Measurements from ENCODE around the gene UBB.

The UBB gene

DNA sequence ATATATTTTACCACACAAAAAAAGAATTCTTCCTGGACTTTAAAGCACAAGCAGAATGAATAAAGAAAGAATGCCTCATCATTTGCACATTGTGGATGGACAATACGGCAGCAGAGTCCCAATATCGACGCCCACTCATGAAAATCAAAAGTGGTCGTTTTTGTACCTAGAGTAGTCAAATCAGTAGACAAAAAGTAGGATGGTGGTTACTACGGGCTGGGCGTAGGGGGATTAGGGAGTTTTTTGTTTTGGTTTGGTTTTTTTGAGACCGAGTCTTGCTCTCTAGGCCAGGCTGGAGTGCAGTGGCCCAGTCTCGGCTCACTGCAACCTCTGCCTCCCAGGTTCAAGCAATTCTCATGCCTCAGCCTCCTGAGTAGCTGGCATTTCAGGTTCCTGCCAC is 19.0 kb upstream of the UBB start:
- Histone ChIP-seq H3K27ac (no peak overlapping the region), H3K4me3 (ENCODE audit: low read depth, low read length) (no peak overlapping the region), H3K27me3 (replicated peaks) (no peaks in the 10 kb centered on the region), H3K36me3 (replicated peaks) (no peaks in the 10 kb centered on the region)
- in situ Hi-C loops (cut with HindIII; ENCODE audit: low pct_ligation_motif_present, low sequenced_read_pairs): no loop called here
- DNase-seq: no peak
- TF ChIP-seq, protein P1, sequence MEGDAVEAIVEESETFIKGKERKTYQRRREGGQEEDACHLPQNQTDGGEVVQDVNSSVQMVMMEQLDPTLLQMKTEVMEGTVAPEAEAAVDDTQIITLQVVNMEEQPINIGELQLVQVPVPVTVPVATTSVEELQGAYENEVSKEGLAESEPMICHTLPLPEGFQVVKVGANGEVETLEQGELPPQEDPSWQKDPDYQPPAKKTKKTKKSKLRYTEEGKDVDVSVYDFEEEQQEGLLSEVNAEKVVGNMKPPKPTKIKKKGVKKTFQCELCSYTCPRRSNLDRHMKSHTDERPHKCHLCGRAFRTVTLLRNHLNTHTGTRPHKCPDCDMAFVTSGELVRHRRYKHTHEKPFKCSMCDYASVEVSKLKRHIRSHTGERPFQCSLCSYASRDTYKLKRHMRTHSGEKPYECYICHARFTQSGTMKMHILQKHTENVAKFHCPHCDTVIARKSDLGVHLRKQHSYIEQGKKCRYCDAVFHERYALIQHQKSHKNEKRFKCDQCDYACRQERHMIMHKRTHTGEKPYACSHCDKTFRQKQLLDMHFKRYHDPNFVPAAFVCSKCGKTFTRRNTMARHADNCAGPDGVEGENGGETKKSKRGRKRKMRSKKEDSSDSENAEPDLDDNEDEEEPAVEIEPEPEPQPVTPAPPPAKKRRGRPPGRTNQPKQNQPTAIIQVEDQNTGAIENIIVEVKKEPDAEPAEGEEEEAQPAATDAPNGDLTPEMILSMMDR (IDR thresholded peaks at IDR 0.05; ENCODE audit: low read depth, low read length, missing control alignments): no peak

DNA sequence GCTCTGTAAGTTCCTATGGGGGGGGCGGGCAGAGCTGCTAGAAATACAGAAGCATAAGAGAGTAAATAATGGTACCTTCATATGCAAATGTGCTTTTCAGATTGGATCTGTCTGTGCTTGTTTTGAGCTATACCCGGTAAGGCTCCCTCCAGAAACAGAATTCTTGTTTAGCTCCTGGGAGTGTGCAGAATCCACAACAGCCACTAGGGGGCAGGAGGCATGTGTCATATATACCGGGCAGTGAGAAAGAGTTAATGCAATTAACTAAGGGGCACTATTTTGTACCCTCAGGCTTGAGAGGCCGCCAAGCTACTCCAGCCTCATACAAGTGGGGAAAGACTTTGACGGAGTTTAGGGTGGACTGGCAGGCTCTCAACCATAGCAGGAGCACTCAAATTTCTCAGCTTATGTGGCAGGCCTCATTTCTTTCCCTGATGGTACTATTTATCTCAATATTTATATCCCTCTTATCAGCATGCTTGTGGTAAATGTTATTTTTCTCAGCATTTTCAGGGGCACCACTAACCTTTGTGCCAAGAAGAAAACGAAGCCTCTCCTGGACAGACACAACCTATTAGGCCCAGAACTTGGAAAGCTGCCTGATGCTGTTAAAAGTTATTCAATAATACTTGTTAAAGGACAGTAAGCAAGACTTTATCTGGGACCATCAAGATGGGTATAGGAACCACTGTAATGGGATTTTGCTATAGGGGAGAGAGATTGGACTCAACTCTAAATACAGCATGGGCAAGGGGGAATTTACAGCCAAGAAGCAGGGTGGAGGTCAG is 16.9 kb upstream of the UBB start:
- DNase-seq: peak; percentile 69
- Histone ChIP-seq H3K27me3 (replicated peaks) (no peaks in the 10 kb centered on the region), H3K36me3 (replicated peaks) (no peaks in the 10 kb centered on the region), H3K4me3 (ENCODE audit: low read depth, low read length) (no peak overlapping the region), H3K27ac (no peak overlapping the region)
- TF ChIP-seq, protein P1 (IDR thresholded peaks at IDR 0.05; ENCODE audit: low read depth, low read length, missing control alignments): peak; percentile 96
- in situ Hi-C loops (cut with HindIII; ENCODE audit: low pct_ligation_motif_present, low sequenced_read_pairs): no loop called here

DNA sequence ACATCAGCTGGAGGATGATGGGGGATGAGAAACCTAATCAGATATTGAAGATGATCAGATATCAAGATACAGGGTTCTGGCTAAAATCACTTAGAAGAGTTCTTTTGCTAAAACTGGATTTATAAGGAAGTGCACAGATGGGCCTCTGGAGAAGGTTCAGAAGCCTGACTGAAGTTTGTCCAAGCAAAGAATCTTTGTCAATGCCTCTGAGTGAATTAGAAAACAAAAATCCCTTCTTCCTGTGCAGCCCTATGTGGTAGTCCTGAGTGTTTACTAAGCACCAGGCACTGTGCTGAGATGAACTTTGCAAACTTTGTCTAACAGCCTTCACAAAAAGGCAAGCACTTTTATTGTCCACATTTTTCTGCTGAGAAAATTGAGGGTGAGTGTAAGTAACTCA is 16.3 kb upstream of the UBB start:
- Histone ChIP-seq H3K27me3 (replicated peaks) (no peaks in the 10 kb centered on the region), H3K36me3 (replicated peaks) (no peaks in the 10 kb centered on the region), H3K27ac (no peak overlapping the region), H3K4me3 (ENCODE audit: low read depth, low read length) (no peak overlapping the region)
- TF ChIP-seq, protein P1 (IDR thresholded peaks at IDR 0.05; ENCODE audit: low read depth, low read length, missing control alignments): no peak
- no peak for DNase-seq
- in situ Hi-C loops (cut with HindIII; ENCODE audit: low pct_ligation_motif_present, low sequenced_read_pairs): no loop called here

DNA sequence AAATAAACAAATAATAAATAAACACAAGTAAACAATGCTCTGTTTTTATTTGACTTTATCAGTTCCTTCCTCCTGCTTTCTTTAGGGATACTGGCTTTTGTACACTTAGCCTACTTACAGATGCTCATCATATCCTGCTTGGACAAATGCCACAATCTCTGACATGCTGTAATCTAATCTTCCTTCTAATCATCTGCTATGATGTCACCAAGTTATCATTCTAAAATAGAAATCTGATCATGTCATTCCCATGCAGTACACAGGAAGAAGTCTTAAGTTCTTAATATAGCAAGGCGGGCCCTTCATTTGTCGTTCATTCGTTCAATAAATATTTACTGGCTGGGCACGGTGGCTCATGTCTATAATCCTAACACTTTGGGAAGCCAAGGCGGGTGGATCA is 9.1 kb upstream of the UBB start:
- TF ChIP-seq, protein P1 (IDR thresholded peaks at IDR 0.05; ENCODE audit: low read depth, low read length, missing control alignments): no peak
- H3K27ac ChIP-seq: peak overlapping the region; percentile 13
- peak; percentile 93 for DNase-seq
- H3K36me3 ChIP-seq (replicated peaks): no peaks in the 10 kb centered on the region
- in situ Hi-C loops (cut with HindIII; ENCODE audit: low pct_ligation_motif_present, low sequenced_read_pairs): no loop called here
- no peak overlapping the region for H3K4me3 ChIP-seq (ENCODE audit: low read depth, low read length)
- no peaks in the 10 kb centered on the region for H3K27me3 ChIP-seq (replicated peaks)

DNA sequence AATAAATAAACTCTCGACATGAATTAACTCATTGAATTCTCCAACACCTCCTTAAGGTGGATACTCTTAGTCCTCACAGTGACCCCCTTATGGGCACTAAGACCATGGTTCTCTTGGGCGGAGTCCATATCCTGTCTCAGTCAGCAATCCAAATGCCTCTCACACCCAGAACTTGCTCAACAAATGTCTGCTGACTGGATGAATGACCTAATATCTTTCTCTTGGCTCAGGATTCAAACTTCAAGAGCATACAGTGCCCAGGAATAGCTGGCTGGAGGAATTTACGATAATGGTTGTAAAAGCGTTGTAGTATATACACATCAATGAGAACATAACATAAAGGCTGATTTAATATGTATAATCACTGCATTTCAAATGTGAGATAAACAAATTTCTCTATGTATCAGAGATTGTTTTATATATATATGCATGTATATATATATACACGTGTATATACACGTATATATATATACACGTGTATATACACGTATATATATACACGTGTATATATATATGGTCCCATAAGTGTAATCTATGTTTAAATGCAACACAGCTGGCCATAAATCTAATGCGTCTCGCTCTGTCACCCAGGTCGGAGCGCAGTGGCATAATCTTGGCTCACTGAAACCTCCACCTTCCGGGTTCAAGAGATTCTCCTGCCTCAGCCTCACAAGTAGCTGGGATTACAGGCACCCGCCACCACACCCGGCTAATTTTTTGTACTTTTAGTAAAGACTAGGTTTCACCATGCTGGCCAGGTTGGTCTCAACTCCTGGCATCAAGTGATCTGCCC is 6.5 kb upstream of the UBB start:
- in situ Hi-C loops (cut with HindIII; ENCODE audit: low pct_ligation_motif_present, low sequenced_read_pairs): no loop called here
- peak; percentile 67 for DNase-seq
- no peak overlapping the region for H3K4me3 ChIP-seq (ENCODE audit: low read depth, low read length)
- no peak overlapping the region for H3K27ac ChIP-seq
- TF ChIP-seq, protein P1 (IDR thresholded peaks at IDR 0.05; ENCODE audit: low read depth, low read length, missing control alignments): no peak
- no peaks in the 10 kb centered on the region for H3K27me3 ChIP-seq (replicated peaks)
- no peaks in the 10 kb centered on the region for H3K36me3 ChIP-seq (replicated peaks)

All from brain microvascular endothelial cell (primary cell).